Lung (tissue), 12 donors: ENCODE data around the gene FOXRED1. TPM values are rescaled to one million over a fixed set of nuclear protein-coding genes. Genes with fewer than 3 reads are reported as not detected.

Source experiments
- ATAC-seq: fragments of 200-7000 bp; cut with Tn5 transposase; one replicate; pipeline ENCODE4 v1.9.1; 2020; ENCODE audit warnings: moderate number of reproducible peaks; ENCODE audit not compliant: insufficient read depth, low FRiP score
- DNase-seq, 3 donors: peaks; one replicate each; pipeline ENCODE4 v3.0.0-alpha.2; 2013 to 2017
- H3K27ac ChIP-seq, 2 donors: one replicate each; pipeline ENCODE4 v1.5.1; 2013; ENCODE audit warnings: mild to moderate bottlenecking in 2 of 2, moderate library complexity in 2 of 2, control low read depth in 1 of 2, inconsistent platforms in 1 of 2, low read depth in 1 of 2, low read length in 1 of 2
- H3K27me3 ChIP-seq, 3 donors: one replicate each; pipeline ENCODE4 v1.5.1; 2013; ENCODE audit warnings: low read length in 2 of 3; ENCODE audit not compliant: control insufficient read depth in 3 of 3, insufficient read depth in 3 of 3
- H3K36me3 ChIP-seq, 4 donors: one replicate each; pipeline ENCODE4 v1.5.1; 2013; ENCODE audit warnings: low read length in 4 of 4, mild to moderate bottlenecking in 1 of 4, moderate library complexity in 1 of 4; ENCODE audit not compliant: control insufficient read depth in 4 of 4, insufficient read depth in 4 of 4
- H3K4me1 ChIP-seq, 5 donors: one replicate each; pipeline ENCODE4 v1.5.1; 2013; ENCODE audit warnings: low read length in 5 of 5, mild to moderate bottlenecking in 2 of 5, moderate library complexity in 1 of 5; ENCODE audit not compliant: control insufficient read depth in 5 of 5, insufficient read depth in 5 of 5
- H3K4me3 ChIP-seq: one replicate; pipeline ENCODE4 v1.5.1; 2013; ENCODE audit warnings: mild to moderate bottlenecking, control low read depth, moderate library complexity
- H3K9ac ChIP-seq, 2 donors: one replicate each; pipeline ENCODE4 v1.5.1; 2013; ENCODE audit warnings: low read length in 2 of 2, control low read depth in 1 of 2; ENCODE audit not compliant: insufficient read depth in 1 of 2
- H3K9me3 ChIP-seq, 4 donors: one replicate each; pipeline ENCODE4 v1.5.1; 2013; ENCODE audit warnings: low read length in 3 of 4, mild to moderate bottlenecking in 1 of 4, moderate library complexity in 1 of 4; ENCODE audit not compliant: control insufficient read depth in 4 of 4, insufficient read depth in 3 of 4
- CTCF ChIP-seq: IDR thresholded peaks from 2 replicates; pipeline ENCODE4 v1.5.1; 2012; ENCODE audit warnings: mild to moderate bottlenecking; ENCODE audit errors: control extremely low read depth, extremely low read depth
- WGBS, 2 donors: extraction: QIAGEN DNeasy Blood & Tissue Kit; methylation state at CpG; one replicate each; pipeline ENCODE4 v1.1.7; 2013; 5-methylcytosine and 5-hydroxymethylcytosine counted together
- polyA plus RNA-seq, 2 donors: library from polyadenylated mRNA; stranded (reverse); fragments of 200-250 nt; gene quantifications; one replicate each; pipeline ENCODE4 v1.2.1, GENCODE V29; 2013
- total RNA-seq, 2 donors: library from RNA; depleted of rRNA in 1 of 2; stranded (reverse); fragments of >200 nt in 1 of 2; gene quantifications; one replicate each; pipeline ENCODE4 v1.2.1, GENCODE V29; 2014 to 2021
- donor health status: control.
- donor health status: control.
- donor health status: Bipolar disorder and iron deficiency.
- donor health status: healthy.
- donor health status: DM: yes; HTN: yes; CAD: no.

Gene FOXRED1
- total and polyA plus RNA-seq, 4 donors = 18.0 to 28.4 (median 20.7) TPM

- DNase-seq (peak in 2 of 3 donors; percentile 77 to 84), ATAC-seq (peak; percentile 81)
- Histone ChIP-seq H3K27ac (no peak overlapping the region), H3K9ac (no peak overlapping the region), H3K4me3 (no peak overlapping the region), H3K27me3 (no peaks in the 10 kb centered on the region), H3K4me1 (peaks cover 0 to 12% (median 0%) of the 10 kb centered on the region in 5 donors), H3K9me3 (no peaks in the 10 kb centered on the region), H3K36me3 (peaks cover 3 to 6% (median 3%) of the 10 kb centered on the region in 4 donors)
- 47 to 80% methylated on average over 6 of the region's 6 CpGs for WGBS, 2 donors
- no peak for TF ChIP-seq CTCF
Measured at GRCh38 chr11:126231725-126232459, 37.1 kb upstream of the FOXRED1 start.

GRCh38 chr11:126232683-126233082 is 36.3 kb upstream of the FOXRED1 start:
- DNase-seq = no peak
- ATAC-seq = no peak
- H3K9ac ChIP-seq = no peak overlapping the region
- no peaks in the 10 kb centered on the region for H3K27me3 ChIP-seq
- peaks cover 3 to 6% (median 3%) of the 10 kb centered on the region in 4 donors for H3K36me3 ChIP-seq
- 68 to 91% methylated on average over 3 of the region's 3 CpGs for WGBS, 2 donors
- no peak overlapping the region for H3K4me3 ChIP-seq
- H3K27ac ChIP-seq = no peak overlapping the region
- peaks cover 0 to 12% (median 0%) of the 10 kb centered on the region in 5 donors for H3K4me1 ChIP-seq
- no peaks in the 10 kb centered on the region for H3K9me3 ChIP-seq
- no peak for TF ChIP-seq CTCF

GRCh38 chr11:126233391-126233790 is 35.6 kb upstream of the FOXRED1 start:
- ATAC-seq = no peak
- peaks cover 0 to 12% (median 0%) of the 10 kb centered on the region in 5 donors for H3K4me1 ChIP-seq

More at GRCh38 chr11:126233391-126233790, 35.6 kb upstream of the FOXRED1 start:
- Histone ChIP-seq H3K27me3 (no peaks in the 10 kb centered on the region), H3K9me3 (no peaks in the 10 kb centered on the region), H3K36me3 (peaks cover 3 to 9% (median 3%) of the 10 kb centered on the region in 4 donors), H3K27ac (no peak overlapping the region), H3K9ac (no peak overlapping the region), H3K4me3 (no peak overlapping the region)
- no peak for DNase-seq
- WGBS, 2 donors = 97 to 100% methylated on average over 4 of the region's 4 CpGs
- no peak for TF ChIP-seq CTCF
